Measurements from ENCODE around the gene PDK1. TPM values are rescaled to one million over a fixed set of nuclear protein-coding genes. Genes with fewer than 3 reads are reported as not detected.

The PDK1 gene
- polyA plus RNA-seq, 6 donors from 2014 or later: 24.2 to 41.4 (median 32.4) TPM

- Mint-ChIP-seq H3K4me1 (peaks cover 23 to 61% (median 46%) of the 10 kb centered on the region in 3 donors), H3K36me3 (peaks cover 0 to 2% of the 10 kb centered on the region in 2 donors)
- DNase-seq: peak; percentile 69
Measured at GRCh38 chr2:172556284-172557033, 569 bp downstream of the PDK1 start.

GRCh38 chr2:172558372-172558771 is 2.5 kb downstream of the PDK1 start:
- peak overlapping the region in 2 of 6 donors; percentile 22 to 46 for H3K27ac Mint-ChIP-seq
- H3K4me1 Mint-ChIP-seq: peaks cover 22 to 49% (median 46%) of the 10 kb centered on the region in 3 donors
- H3K9me3 Mint-ChIP-seq: no peaks in the 10 kb centered on the region
- no peaks in the 10 kb centered on the region for H3K36me3 Mint-ChIP-seq
- no peak for DNase-seq
- no peak for ATAC-seq (ENCODE audit: low read depth in 2 of 2)
- H3K4me3 Mint-ChIP-seq: peak overlapping the region in 4 of 8 donors; percentile 24 to 95 (median 54)
- no peaks in the 10 kb centered on the region for H3K27me3 Mint-ChIP-seq

More at GRCh38 chr2:172556284-172557033, 569 bp downstream of the PDK1 start:
- peak; percentile 52 to 55 for ATAC-seq (ENCODE audit: low read depth in 2 of 2)
- peak overlapping the region; percentile 93 to 97 (median 96) for H3K4me3 Mint-ChIP-seq
- H3K27ac Mint-ChIP-seq: peak overlapping the region; percentile 16 to 97 (median 93)
- no peaks in the 10 kb centered on the region for H3K27me3 Mint-ChIP-seq
- H3K9me3 Mint-ChIP-seq: no peaks in the 10 kb centered on the region

- DNase-seq (no peak), ATAC-seq (ENCODE audit: low read depth in 2 of 2) (no peak)
- Mint-ChIP-seq H3K4me1 (peaks cover 9 to 28% (median 27%) of the 10 kb centered on the region in 3 donors), H3K4me3 (peak overlapping the region in 1 of 8 donors; percentile 18), H3K27me3 (no peaks in the 10 kb centered on the region), H3K27ac (no peak overlapping the region), H3K36me3 (peaks cover 6 to 10% of the 10 kb centered on the region in 2 donors), H3K9me3 (no peaks in the 10 kb centered on the region)
Measured at GRCh38 chr2:172560721-172561120, 4.8 kb downstream of the PDK1 start.

- DNase-seq: no peak
- no peak for ATAC-seq (ENCODE audit: low read depth in 2 of 2)
- H3K4me1 Mint-ChIP-seq: peaks cover 9 to 28% (median 27%) of the 10 kb centered on the region in 3 donors
- H3K36me3 Mint-ChIP-seq: peaks cover 6 to 10% of the 10 kb centered on the region in 2 donors
- H3K9me3 Mint-ChIP-seq: no peaks in the 10 kb centered on the region
- no peaks in the 10 kb centered on the region for H3K27me3 Mint-ChIP-seq
- H3K27ac Mint-ChIP-seq: peak overlapping the region in 1 of 6 donors; percentile 35
- peak overlapping the region in 1 of 8 donors; percentile 18 for H3K4me3 Mint-ChIP-seq
Measured at GRCh38 chr2:172561270-172561669, 5.4 kb downstream of the PDK1 start.

GRCh38 chr2:172562298-172562697 is 6.4 kb downstream of the PDK1 start:
- no peak for ATAC-seq (ENCODE audit: low read depth in 2 of 2)
- Mint-ChIP-seq H3K4me1 (peaks cover 7 to 19% (median 18%) of the 10 kb centered on the region in 3 donors), H3K27me3 (no peaks in the 10 kb centered on the region), H3K27ac (peak overlapping the region in 1 of 6 donors; percentile 20), H3K9me3 (no peaks in the 10 kb centered on the region), H3K4me3 (no peak overlapping the region), H3K36me3 (peaks cover 9 to 10% of the 10 kb centered on the region in 2 donors)
- no peak for DNase-seq

- Mint-ChIP-seq H3K27me3 (no peaks in the 10 kb centered on the region), H3K27ac (peak overlapping the region in 1 of 6 donors; percentile 67), H3K4me3 (no peak overlapping the region), H3K4me1 (no peaks in the 10 kb centered on the region), H3K36me3 (peaks cover 10 to 19% of the 10 kb centered on the region in 2 donors), H3K9me3 (no peaks in the 10 kb centered on the region)
- ATAC-seq (ENCODE audit: low read depth in 2 of 2): no peak
- DNase-seq: no peak
Measured at GRCh38 chr2:172564376-172564775, 8.5 kb downstream of the PDK1 start.

GRCh38 chr2:172571245-172571644 is 15.4 kb downstream of the PDK1 start:
- Mint-ChIP-seq H3K4me3 (no peak overlapping the region), H3K27ac (no peak overlapping the region), H3K9me3 (peaks cover 4 to 23% (median 18%) of the 10 kb centered on the region in 7 donors), H3K27me3 (no peaks in the 10 kb centered on the region), H3K36me3 (peaks cover 27 to 54% of the 10 kb centered on the region in 2 donors), H3K4me1 (peaks cover 0 to under 1% (median under 1%) of the 10 kb centered on the region in 3 donors)
- no peak for DNase-seq
- ATAC-seq (ENCODE audit: low read depth in 2 of 2): no peak

GRCh38 chr2:172572981-172573380 is 17.1 kb downstream of the PDK1 start:
- H3K4me1 Mint-ChIP-seq: peaks cover 0 to 5% (median 3%) of the 10 kb centered on the region in 3 donors
- H3K27ac Mint-ChIP-seq: peak overlapping the region in 2 of 6 donors; percentile 49 to 56
- DNase-seq: no peak
- H3K9me3 Mint-ChIP-seq: peaks cover 4 to 37% (median 30%) of the 10 kb centered on the region in 7 donors
- no peak for ATAC-seq (ENCODE audit: low read depth in 2 of 2)
- no peak overlapping the region for H3K4me3 Mint-ChIP-seq
- H3K27me3 Mint-ChIP-seq: no peaks in the 10 kb centered on the region
- H3K36me3 Mint-ChIP-seq: peaks cover 41 to 63% of the 10 kb centered on the region in 2 donors

- no peak overlapping the region for H3K27ac Mint-ChIP-seq
- no peaks in the 10 kb centered on the region for H3K27me3 Mint-ChIP-seq
- peaks cover 4 to 55% (median 48%) of the 10 kb centered on the region in 7 donors for H3K9me3 Mint-ChIP-seq
- peaks cover 61 to 74% of the 10 kb centered on the region in 2 donors for H3K36me3 Mint-ChIP-seq
- H3K4me3 Mint-ChIP-seq: peak overlapping the region in 1 of 8 donors; percentile 21
- ATAC-seq (ENCODE audit: low read depth in 2 of 2) (no peak), DNase-seq (no peak)
- peaks cover 6 to 13% (median 8%) of the 10 kb centered on the region in 3 donors for H3K4me1 Mint-ChIP-seq
Measured at GRCh38 chr2:172574965-172575364, 19.1 kb downstream of the PDK1 start.

GRCh38 chr2:172578054-172578453 is 22.2 kb downstream of the PDK1 start:
- ATAC-seq (ENCODE audit: low read depth in 2 of 2) (no peak), DNase-seq (no peak)
- Mint-ChIP-seq H3K9me3 (peaks cover 4 to 60% (median 48%) of the 10 kb centered on the region in 7 donors), H3K27ac (peak overlapping the region in 2 of 6 donors; percentile 39 to 72), H3K27me3 (no peaks in the 10 kb centered on the region), H3K4me1 (peaks cover 14 to 31% (median 17%) of the 10 kb centered on the region in 3 donors), H3K4me3 (peak overlapping the region in 1 of 8 donors; percentile 8), H3K36me3 (peaks cover 71 to 79% of the 10 kb centered on the region in 2 donors)

GRCh38 chr2:172578860-172579512 is 23.1 kb downstream of the PDK1 start:
- Mint-ChIP-seq H3K4me1 (peaks cover 15 to 31% (median 19%) of the 10 kb centered on the region in 3 donors), H3K36me3 (peaks cover 64 to 75% of the 10 kb centered on the region in 2 donors), H3K27ac (no peak overlapping the region), H3K9me3 (peaks cover 2 to 59% (median 44%) of the 10 kb centered on the region in 7 donors), H3K27me3 (no peaks in the 10 kb centered on the region), H3K4me3 (no peak overlapping the region)
- DNase-seq: no peak
- no peak for ATAC-seq (ENCODE audit: low read depth in 2 of 2)

- H3K36me3 Mint-ChIP-seq: peaks cover 52 to 60% of the 10 kb centered on the region in 2 donors
- H3K4me1 Mint-ChIP-seq: peaks cover 15 to 31% (median 19%) of the 10 kb centered on the region in 3 donors
- DNase-seq (no peak), ATAC-seq (ENCODE audit: low read depth in 2 of 2) (no peak)
- no peak overlapping the region for H3K4me3 Mint-ChIP-seq
- H3K27me3 Mint-ChIP-seq: no peaks in the 10 kb centered on the region
- H3K9me3 Mint-ChIP-seq: peaks cover 0 to 46% (median 32%) of the 10 kb centered on the region in 7 donors
- H3K27ac Mint-ChIP-seq: no peak overlapping the region
Measured at GRCh38 chr2:172580544-172580943, 24.7 kb downstream of the PDK1 start.

- peak overlapping the region in 3 of 6 donors; percentile 4 to 78 (median 17) for H3K27ac Mint-ChIP-seq
- H3K4me1 Mint-ChIP-seq: peaks cover 15 to 26% (median 16%) of the 10 kb centered on the region in 3 donors
Measured at GRCh38 chr2:172582656-172583055, 26.8 kb downstream of the PDK1 start.

More at GRCh38 chr2:172582656-172583055, 26.8 kb downstream of the PDK1 start:
- Mint-ChIP-seq H3K36me3 (peaks cover 57 to 60% of the 10 kb centered on the region in 2 donors), H3K27me3 (no peaks in the 10 kb centered on the region), H3K9me3 (peaks cover 0 to 28% (median 19%) of the 10 kb centered on the region in 7 donors), H3K4me3 (no peak overlapping the region)
- ATAC-seq (ENCODE audit: low read depth in 2 of 2) (no peak), DNase-seq (no peak)

Data from naive B cell (primary cell).